K562 (cell line): ENCODE data around the gene ZNF420. TPM values are rescaled to one million over a fixed set of nuclear protein-coding genes. Genes with fewer than 3 reads are reported as not detected.

Experiments used
- CTCFL ChIP-seq: IDR thresholded peaks from 2 replicates; pipeline ENCODE4 v1.6.1; 2011; ENCODE audit warnings: borderline replicate concordance, low read depth, mild to moderate bottlenecking, moderate library complexity, low read length; ENCODE audit not compliant: insufficient read depth, poor library complexity, severe bottlenecking
- EHMT2 ChIP-seq: fragments of 450-650 bp; IDR thresholded peaks from 2 replicates; pipeline ENCODE4 v1.6.1; 2018; ENCODE audit warnings: antibody characterized with exemption
- KDM2B ChIP-seq: fragments of 250-450 bp; sonication (Bioruptor Pico); IDR thresholded peaks from 2 replicates; pipeline ENCODE4 v1.8.0; 2021; ENCODE audit warnings: mild to moderate bottlenecking, moderate library complexity
- PTBP1 ChIP-seq: fragments of 200-400 bp; formaldehyde crosslinking; IDR thresholded peaks from 2 replicates; pipeline ENCODE4 v1.6.1; 2017; ENCODE audit warnings: low read depth, low read length
- TEAD4 ChIP-seq, 2 experiments: sonication (generic) in 1 of 2; formaldehyde crosslinking in 1 of 2; IDR thresholded peaks; 2 replicates each; pipeline versions ENCODE4 v1.6.1 to v1.8.0; 2012 to 2022; ENCODE audit warnings: borderline replicate concordance in 1 of 2, inconsistent platforms in 1 of 2, low read length in 1 of 2, mild to moderate bottlenecking in 1 of 2, missing genetic modification reagents in 1 of 2
- WHSC1 ChIP-seq: IDR thresholded peaks from one replicate; pipeline ENCODE4 v1.6.1; 2012; ENCODE audit warnings: low read length, control low read depth, inconsistent platforms
- XRCC4 ChIP-seq: IDR thresholded peaks from one replicate; pipeline ENCODE4 v1.6.1; 2011; ENCODE audit not compliant: insufficient read depth, insufficient read length; ENCODE audit errors: extremely low read depth
- ZNF311 ChIP-seq: fragments of 250-450 bp; sonication (Bioruptor Pico); IDR thresholded peaks from 2 replicates; pipeline ENCODE4 v1.4.0; 2020; ENCODE audit warnings: mild to moderate bottlenecking, moderate library complexity
- polyA plus RNA-seq, 8 experiments: library from polyadenylated mRNA; depleted of rRNA in 4 of 8; stranded (reverse) in 5 of 8; unstranded in 3 of 8; fragments of >200 nt; fragmentation: Nextera tagmentation in 2 of 8; fragmentation: Illumina TruSeq in 1 of 8; extraction: Ambion mirVana in 2 of 8; extraction: Trizol in 1 of 8; gene quantifications; 2 replicates each; pipeline versions ENCODE4 v1.2.1 to v1.2.3, GENCODE V29; 2011 to 2014; ENCODE audit warnings: inconsistent platforms in 1 of 8, missing spikeins in 1 of 8
- total RNA-seq, 7 experiments: library from RNA; depleted of rRNA in 6 of 7; stranded (reverse); fragments of >200 nt in 6 of 7; fragmentation: Illumina TruSeq in 2 of 7; extraction: Trizol in 2 of 7; gene quantifications; 2 replicates each; pipeline versions ENCODE4 v1.2.1 to v1.2.3, GENCODE V29; 2011 to 2021; ENCODE audit warnings: low replicate concordance in 1 of 7
- TF ChIP-seq, protein P1 (sequence below): fragments of 200-600 bp; sonication (generic); IDR thresholded peaks from one replicate; pipeline ENCODE4 v1.6.1; 2012; ENCODE audit warnings: mild to moderate bottlenecking, low read depth, low read length, inconsistent platforms

The ZNF420 gene
- total and polyA plus RNA-seq, 9 of the 15 experiments (the other 6 are each of a cell fraction or from before 2014, with no cell fraction given) = 2.6 to 7.2 (median 5.1) TPM

DNA sequence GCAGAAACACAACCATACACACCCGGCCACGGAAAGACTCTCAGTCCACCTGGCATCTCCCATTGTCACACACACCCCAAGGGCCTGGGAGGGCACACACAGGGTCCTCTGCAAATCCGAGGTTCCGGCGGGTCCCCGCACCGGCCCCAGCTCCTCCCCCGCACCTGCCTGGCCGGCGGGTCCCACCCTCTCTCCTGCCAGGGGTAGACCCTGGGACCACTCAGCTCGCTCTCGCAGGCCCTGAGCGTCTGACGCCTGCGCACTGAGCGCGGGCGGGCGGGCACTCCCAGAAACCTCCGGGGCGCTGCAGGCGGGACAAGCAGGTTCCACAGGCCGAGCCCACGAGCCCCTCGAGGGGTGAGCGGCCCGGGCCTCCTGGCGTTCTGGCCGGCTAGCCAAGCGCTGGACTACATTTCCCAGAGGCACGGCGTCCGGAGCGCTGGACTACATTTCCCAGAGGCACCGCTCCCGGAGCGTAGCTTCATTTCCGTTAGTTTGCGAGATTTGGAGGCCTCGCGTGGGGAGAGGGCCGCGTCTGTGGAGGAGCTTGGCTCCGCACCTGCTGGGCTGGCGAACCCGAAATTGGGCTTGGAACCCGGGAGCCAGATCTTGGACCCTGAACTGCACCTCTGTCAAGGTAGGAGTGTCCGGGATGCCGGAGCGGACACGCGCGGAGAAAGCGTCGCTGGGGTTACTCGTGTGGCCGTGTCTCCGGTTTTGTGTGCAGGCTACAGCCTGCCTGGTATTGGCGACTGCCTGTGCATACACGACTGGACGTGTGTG lies at the start of gene ZNF420 (continued):
- TF ChIP-seq, protein P1, sequence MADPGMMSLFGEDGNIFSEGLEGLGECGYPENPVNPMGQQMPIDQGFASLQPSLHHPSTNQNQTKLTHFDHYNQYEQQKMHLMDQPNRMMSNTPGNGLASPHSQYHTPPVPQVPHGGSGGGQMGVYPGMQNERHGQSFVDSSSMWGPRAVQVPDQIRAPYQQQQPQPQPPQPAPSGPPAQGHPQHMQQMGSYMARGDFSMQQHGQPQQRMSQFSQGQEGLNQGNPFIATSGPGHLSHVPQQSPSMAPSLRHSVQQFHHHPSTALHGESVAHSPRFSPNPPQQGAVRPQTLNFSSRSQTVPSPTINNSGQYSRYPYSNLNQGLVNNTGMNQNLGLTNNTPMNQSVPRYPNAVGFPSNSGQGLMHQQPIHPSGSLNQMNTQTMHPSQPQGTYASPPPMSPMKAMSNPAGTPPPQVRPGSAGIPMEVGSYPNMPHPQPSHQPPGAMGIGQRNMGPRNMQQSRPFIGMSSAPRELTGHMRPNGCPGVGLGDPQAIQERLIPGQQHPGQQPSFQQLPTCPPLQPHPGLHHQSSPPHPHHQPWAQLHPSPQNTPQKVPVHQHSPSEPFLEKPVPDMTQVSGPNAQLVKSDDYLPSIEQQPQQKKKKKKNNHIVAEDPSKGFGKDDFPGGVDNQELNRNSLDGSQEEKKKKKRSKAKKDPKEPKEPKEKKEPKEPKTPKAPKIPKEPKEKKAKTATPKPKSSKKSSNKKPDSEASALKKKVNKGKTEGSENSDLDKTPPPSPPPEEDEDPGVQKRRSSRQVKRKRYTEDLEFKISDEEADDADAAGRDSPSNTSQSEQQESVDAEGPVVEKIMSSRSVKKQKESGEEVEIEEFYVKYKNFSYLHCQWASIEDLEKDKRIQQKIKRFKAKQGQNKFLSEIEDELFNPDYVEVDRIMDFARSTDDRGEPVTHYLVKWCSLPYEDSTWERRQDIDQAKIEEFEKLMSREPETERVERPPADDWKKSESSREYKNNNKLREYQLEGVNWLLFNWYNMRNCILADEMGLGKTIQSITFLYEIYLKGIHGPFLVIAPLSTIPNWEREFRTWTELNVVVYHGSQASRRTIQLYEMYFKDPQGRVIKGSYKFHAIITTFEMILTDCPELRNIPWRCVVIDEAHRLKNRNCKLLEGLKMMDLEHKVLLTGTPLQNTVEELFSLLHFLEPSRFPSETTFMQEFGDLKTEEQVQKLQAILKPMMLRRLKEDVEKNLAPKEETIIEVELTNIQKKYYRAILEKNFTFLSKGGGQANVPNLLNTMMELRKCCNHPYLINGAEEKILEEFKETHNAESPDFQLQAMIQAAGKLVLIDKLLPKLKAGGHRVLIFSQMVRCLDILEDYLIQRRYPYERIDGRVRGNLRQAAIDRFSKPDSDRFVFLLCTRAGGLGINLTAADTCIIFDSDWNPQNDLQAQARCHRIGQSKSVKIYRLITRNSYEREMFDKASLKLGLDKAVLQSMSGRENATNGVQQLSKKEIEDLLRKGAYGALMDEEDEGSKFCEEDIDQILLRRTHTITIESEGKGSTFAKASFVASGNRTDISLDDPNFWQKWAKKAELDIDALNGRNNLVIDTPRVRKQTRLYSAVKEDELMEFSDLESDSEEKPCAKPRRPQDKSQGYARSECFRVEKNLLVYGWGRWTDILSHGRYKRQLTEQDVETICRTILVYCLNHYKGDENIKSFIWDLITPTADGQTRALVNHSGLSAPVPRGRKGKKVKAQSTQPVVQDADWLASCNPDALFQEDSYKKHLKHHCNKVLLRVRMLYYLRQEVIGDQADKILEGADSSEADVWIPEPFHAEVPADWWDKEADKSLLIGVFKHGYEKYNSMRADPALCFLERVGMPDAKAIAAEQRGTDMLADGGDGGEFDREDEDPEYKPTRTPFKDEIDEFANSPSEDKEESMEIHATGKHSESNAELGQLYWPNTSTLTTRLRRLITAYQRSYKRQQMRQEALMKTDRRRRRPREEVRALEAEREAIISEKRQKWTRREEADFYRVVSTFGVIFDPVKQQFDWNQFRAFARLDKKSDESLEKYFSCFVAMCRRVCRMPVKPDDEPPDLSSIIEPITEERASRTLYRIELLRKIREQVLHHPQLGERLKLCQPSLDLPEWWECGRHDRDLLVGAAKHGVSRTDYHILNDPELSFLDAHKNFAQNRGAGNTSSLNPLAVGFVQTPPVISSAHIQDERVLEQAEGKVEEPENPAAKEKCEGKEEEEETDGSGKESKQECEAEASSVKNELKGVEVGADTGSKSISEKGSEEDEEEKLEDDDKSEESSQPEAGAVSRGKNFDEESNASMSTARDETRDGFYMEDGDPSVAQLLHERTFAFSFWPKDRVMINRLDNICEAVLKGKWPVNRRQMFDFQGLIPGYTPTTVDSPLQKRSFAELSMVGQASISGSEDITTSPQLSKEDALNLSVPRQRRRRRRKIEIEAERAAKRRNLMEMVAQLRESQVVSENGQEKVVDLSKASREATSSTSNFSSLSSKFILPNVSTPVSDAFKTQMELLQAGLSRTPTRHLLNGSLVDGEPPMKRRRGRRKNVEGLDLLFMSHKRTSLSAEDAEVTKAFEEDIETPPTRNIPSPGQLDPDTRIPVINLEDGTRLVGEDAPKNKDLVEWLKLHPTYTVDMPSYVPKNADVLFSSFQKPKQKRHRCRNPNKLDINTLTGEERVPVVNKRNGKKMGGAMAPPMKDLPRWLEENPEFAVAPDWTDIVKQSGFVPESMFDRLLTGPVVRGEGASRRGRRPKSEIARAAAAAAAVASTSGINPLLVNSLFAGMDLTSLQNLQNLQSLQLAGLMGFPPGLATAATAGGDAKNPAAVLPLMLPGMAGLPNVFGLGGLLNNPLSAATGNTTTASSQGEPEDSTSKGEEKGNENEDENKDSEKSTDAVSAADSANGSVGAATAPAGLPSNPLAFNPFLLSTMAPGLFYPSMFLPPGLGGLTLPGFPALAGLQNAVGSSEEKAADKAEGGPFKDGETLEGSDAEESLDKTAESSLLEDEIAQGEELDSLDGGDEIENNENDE = no peak
- TF ChIP-seq XRCC4 (no peak), EHMT2 (no peak), WHSC1 (no peak), TEAD4 (IDR thresholded peaks at IDR 0.05; ENCODE audit: low read length) (no peak), TEAD4 (CRISPR knock-in tag; IDR thresholded peaks at IDR 0.05; ENCODE audit: borderline replicate concordance) (no peak), ZNF311 (CRISPR knock-in tag) (no peak), PTBP1 (no peak), KDM2B (CRISPR knock-in tag) (no peak), CTCFL (no peak)
